ENCODE measurements around the gene ROR1.
"Not testable (repeated sequence)": the region's sequence is repeated elsewhere in the genome, so short reads cannot be mapped to it uniquely, and the experiment has no call there.

Gene ROR1

GRCh38 chr1:64194168-64195080 lies 420.6 kb downstream of the ROR1 start:
- no peak overlapping the region for H3K4me3 ChIP-seq (ENCODE audit: low read depth, low read length)

GRCh38 chr1:64195081-64195395 lies 421.2 kb downstream of the ROR1 start:
- H3K4me3 ChIP-seq (ENCODE audit: low read depth, low read length): no peak overlapping the region

- no peak overlapping the region for H3K4me3 ChIP-seq (ENCODE audit: low read depth, low read length)
Observed at GRCh38 chr1:64196074-64196870, 422.5 kb downstream of the ROR1 start.

- H3K4me3 ChIP-seq (ENCODE audit: low read depth, low read length): no peak overlapping the region
Observed at GRCh38 chr1:64197076-64197475, 423.3 kb downstream of the ROR1 start.

- H3K4me3 ChIP-seq (ENCODE audit: low read depth, low read length): no peak overlapping the region
Observed at GRCh38 chr1:64199154-64199553, 425.3 kb downstream of the ROR1 start.

GRCh38 chr1:64200064-64200463 lies 426.2 kb downstream of the ROR1 start:
- H3K4me3 ChIP-seq (ENCODE audit: low read depth, low read length): no peak overlapping the region

GRCh38 chr1:64203420-64203819 lies 429.6 kb downstream of the ROR1 start, which contains the start of gene UBE2U:
Gene UBE2U (plus strand): TSS chr1:64203623. CDS start chr1:64204051, 428 bp downstream.
- H3K4me3 ChIP-seq (ENCODE audit: low read depth, low read length): no peak within 1 kb of the TSS

- no peak overlapping the region for H3K4me3 ChIP-seq (ENCODE audit: low read depth, low read length)
Observed at GRCh38 chr1:64209221-64209620, 435.4 kb downstream of the ROR1 start.

GRCh38 chr1:64212031-64212430 lies 438.2 kb downstream of the ROR1 start:
- no peak overlapping the region for H3K4me3 ChIP-seq (ENCODE audit: low read depth, low read length)

- no peak overlapping the region for H3K4me3 ChIP-seq (ENCODE audit: low read depth, low read length)
Observed at GRCh38 chr1:64215576-64215975, 441.8 kb downstream of the ROR1 start.

- H3K4me3 ChIP-seq (ENCODE audit: low read depth, low read length): no peak overlapping the region
Observed at GRCh38 chr1:64220241-64220640, 446.4 kb downstream of the ROR1 start.

GRCh38 chr1:64223329-64224151 lies 449.7 kb downstream of the ROR1 start:
- no peak overlapping the region for H3K4me3 ChIP-seq (ENCODE audit: low read depth, low read length)

- H3K4me3 ChIP-seq (ENCODE audit: low read depth, low read length): not testable (repeated sequence)
Observed at GRCh38 chr1:64224236-64224635, 450.4 kb downstream of the ROR1 start.

GRCh38 chr1:64228167-64228957 lies 454.5 kb downstream of the ROR1 start:
- H3K4me3 ChIP-seq (ENCODE audit: low read depth, low read length): no peak overlapping the region

GRCh38 chr1:64229307-64229706 lies 455.5 kb downstream of the ROR1 start:
- no peak overlapping the region for H3K4me3 ChIP-seq (ENCODE audit: low read depth, low read length)
